Adipocyte (in vitro differentiated cells): ENCODE measurements around the gene PXYLP1.

Experiments used
- DNase-seq: peaks from one replicate; pipeline ENCODE4 v3.0.0-alpha.2; 2015; ENCODE audit warnings: low read depth
- H3K27me3 ChIP-seq: replicated peaks from 2 replicates; pipeline ENCODE4 v1.7.0; 2013; ENCODE audit warnings: mild to moderate bottlenecking, low read length, moderate library complexity; ENCODE audit not compliant: control insufficient read depth, insufficient read depth
- H3K36me3 ChIP-seq: 2 replicates; pipeline ENCODE4 v1.7.0; 2013; ENCODE audit warnings: low read length, mild to moderate bottlenecking, moderate library complexity; ENCODE audit not compliant: control insufficient read depth, insufficient read depth, severe bottlenecking
- H3K4me1 ChIP-seq: 2 replicates; pipeline ENCODE4 v1.7.0; 2013; ENCODE audit warnings: mild to moderate bottlenecking, low read length, moderate library complexity; ENCODE audit not compliant: control insufficient read depth, insufficient read depth
- H3K4me3 ChIP-seq: 2 replicates; pipeline ENCODE4 v1.7.0; 2013; ENCODE audit warnings: mild to moderate bottlenecking, low read length, moderate library complexity
- H3K9ac ChIP-seq: 2 replicates; pipeline ENCODE4 v1.7.0; 2013; ENCODE audit warnings: mild to moderate bottlenecking, low read length, moderate library complexity
- H3K9me3 ChIP-seq: 2 replicates; pipeline ENCODE4 v1.7.0; 2013; ENCODE audit warnings: mild to moderate bottlenecking, low read length, moderate library complexity; ENCODE audit not compliant: control insufficient read depth

PXYLP1 gene

GRCh38 chr3:141266186-141266585 is 34.6 kb downstream of the PXYLP1 start:
- DNase-seq: no peak
- no peaks in the 10 kb centered on the region for H3K36me3 ChIP-seq

GRCh38 chr3:141266797-141267555 is 35.4 kb downstream of the PXYLP1 start:
- DNase-seq: no peak

More at GRCh38 chr3:141266186-141266585, 34.6 kb downstream of the PXYLP1 start:
- Histone ChIP-seq H3K27me3 (no peaks in the 10 kb centered on the region), H3K9ac (no peak overlapping the region), H3K4me1 (no peaks in the 10 kb centered on the region), H3K9me3 (no peaks in the 10 kb centered on the region), H3K4me3 (no peak overlapping the region)

DNA sequence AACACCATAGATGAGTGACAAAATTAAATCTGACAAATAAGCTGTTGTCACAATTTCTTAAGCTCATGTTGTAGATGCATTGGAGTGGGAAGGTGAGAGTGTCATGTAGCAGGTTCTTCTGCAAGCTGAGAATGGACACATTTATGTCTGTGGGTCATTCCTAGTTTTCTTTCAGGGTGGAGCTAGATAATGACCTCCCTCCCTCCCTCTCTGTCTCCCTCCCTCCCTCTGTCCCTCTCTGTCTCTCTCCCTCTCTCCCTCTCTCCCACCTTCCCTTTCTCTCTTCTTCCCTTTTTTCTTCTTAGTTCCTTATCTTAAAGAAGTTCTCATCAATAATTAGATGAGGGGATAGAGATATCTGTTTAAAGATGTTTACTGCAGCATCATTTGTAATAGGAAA is 36.0 kb downstream of the PXYLP1 start:
- Histone ChIP-seq H3K9ac (no peak overlapping the region), H3K9me3 (no peaks in the 10 kb centered on the region), H3K4me1 (no peaks in the 10 kb centered on the region), H3K27me3 (no peaks in the 10 kb centered on the region), H3K36me3 (no peaks in the 10 kb centered on the region), H3K4me3 (no peak overlapping the region)
- no peak for DNase-seq

More at GRCh38 chr3:141266797-141267555, 35.4 kb downstream of the PXYLP1 start:
- Histone ChIP-seq H3K27me3 (no peaks in the 10 kb centered on the region), H3K36me3 (no peaks in the 10 kb centered on the region), H3K4me3 (no peak overlapping the region), H3K9me3 (no peaks in the 10 kb centered on the region), H3K4me1 (no peaks in the 10 kb centered on the region), H3K9ac (no peak overlapping the region)

DNA sequence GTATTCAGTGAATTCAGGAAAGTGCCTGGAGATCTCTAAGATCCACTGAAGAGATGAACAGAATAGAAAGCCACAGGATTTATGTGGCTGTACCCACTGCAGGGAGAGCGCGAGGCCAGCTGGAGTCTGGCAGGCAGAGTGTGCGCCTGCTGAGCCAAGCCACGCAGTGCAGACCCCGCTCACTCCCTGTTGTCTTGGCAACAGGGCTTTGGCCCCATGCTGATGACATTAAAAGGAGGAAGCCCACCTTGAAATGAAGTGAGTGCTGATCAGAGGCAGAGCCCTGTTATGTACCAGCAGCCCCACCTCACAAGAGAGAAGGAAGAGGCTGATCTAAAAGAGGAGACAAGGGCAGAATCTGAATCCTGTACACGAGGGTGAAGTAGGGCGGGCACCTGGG is 36.7 kb downstream of the PXYLP1 start:
- H3K9ac ChIP-seq: no peak overlapping the region
- no peak for DNase-seq
- H3K4me1 ChIP-seq: no peaks in the 10 kb centered on the region
- H3K27me3 ChIP-seq: no peaks in the 10 kb centered on the region
- H3K9me3 ChIP-seq: no peaks in the 10 kb centered on the region
- no peak overlapping the region for H3K4me3 ChIP-seq
- no peaks in the 10 kb centered on the region for H3K36me3 ChIP-seq

DNA sequence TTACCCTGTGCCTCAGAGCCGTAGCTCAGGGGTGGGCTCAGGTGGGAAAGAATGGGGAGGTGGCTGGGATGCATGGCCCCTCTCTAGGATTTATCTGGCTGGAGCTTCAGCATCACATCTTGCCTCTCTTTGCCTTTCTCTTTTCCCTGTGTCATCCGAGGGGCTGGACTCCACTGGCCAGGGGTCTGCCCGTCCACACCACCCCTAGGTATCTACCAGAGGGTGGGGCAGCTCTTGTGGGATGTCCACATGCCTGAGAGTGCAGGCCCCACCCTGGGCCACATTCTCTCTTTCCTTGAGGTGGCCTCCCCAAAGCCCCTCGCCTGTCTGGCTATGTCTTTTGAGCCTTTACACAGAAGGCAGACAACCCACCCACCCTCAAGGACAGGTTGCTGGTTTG is 37.2 kb downstream of the PXYLP1 start:
- H3K36me3 ChIP-seq: no peaks in the 10 kb centered on the region
- no peaks in the 10 kb centered on the region for H3K27me3 ChIP-seq
- no peak for DNase-seq
- H3K4me1 ChIP-seq: no peaks in the 10 kb centered on the region
- no peak overlapping the region for H3K9ac ChIP-seq
- H3K9me3 ChIP-seq: no peaks in the 10 kb centered on the region
- H3K4me3 ChIP-seq: no peak overlapping the region

- no peaks in the 10 kb centered on the region for H3K36me3 ChIP-seq
- H3K4me3 ChIP-seq: no peak overlapping the region
- no peaks in the 10 kb centered on the region for H3K27me3 ChIP-seq
- DNase-seq: no peak
- H3K9me3 ChIP-seq: no peaks in the 10 kb centered on the region
- no peak overlapping the region for H3K9ac ChIP-seq
- peaks cover under 1% of the 10 kb centered on the region for H3K4me1 ChIP-seq
These were observed 38.3 kb downstream of the PXYLP1 start for GRCh38 chr3:141269961-141270360.

DNA sequence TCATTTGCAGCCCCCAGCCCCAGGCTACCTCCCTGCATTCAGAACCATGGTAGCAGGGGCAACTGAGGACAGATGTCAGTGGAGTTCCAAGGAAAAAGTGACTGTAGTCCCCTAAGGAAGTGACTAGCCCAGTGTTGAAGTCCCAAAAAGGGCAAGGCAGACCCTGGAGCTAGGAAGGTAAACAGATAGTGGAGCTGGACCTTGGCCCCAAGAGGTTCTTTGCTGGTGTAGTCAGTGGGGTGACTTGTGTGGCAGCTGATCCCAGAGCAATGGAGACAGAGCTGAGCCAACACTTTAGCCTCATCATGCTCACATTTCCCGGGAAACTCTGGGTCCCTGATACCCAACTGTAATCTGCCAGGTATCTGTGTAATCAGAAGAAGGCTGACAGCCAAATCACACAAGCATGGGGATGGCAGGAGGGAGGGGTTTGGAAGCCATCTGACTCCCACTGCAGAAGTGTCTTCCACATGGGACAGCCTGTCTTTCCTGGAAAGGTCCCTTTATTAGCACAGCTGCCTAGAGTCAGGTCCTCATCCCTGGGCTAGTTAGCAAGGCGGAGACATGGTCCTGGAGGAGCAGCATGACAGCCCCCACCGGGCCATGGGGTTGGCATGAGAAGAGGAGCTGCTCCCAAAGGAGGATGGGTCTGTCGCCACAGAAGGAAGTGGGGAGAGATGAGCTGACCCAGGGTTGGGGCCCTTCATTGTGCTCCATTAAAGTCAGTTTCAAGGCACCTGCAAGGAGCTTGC is 39.8 kb downstream of the PXYLP1 start:
- Histone ChIP-seq H3K9ac (no peak overlapping the region), H3K36me3 (no peaks in the 10 kb centered on the region), H3K4me3 (no peak overlapping the region), H3K4me1 (peaks cover 8% of the 10 kb centered on the region), H3K27me3 (no peaks in the 10 kb centered on the region), H3K9me3 (no peaks in the 10 kb centered on the region)
- no peak for DNase-seq

- peaks cover 8% of the 10 kb centered on the region for H3K4me1 ChIP-seq
- H3K4me3 ChIP-seq: no peak overlapping the region
- H3K27me3 ChIP-seq: no peaks in the 10 kb centered on the region
- no peak overlapping the region for H3K9ac ChIP-seq
- H3K9me3 ChIP-seq: no peaks in the 10 kb centered on the region
- no peak for DNase-seq
- no peaks in the 10 kb centered on the region for H3K36me3 ChIP-seq
These were observed 41.5 kb downstream of the PXYLP1 start for GRCh38 chr3:141272906-141273662.

GRCh38 chr3:141273700-141274410 is 42.2 kb downstream of the PXYLP1 start:
- H3K27me3 ChIP-seq: no peaks in the 10 kb centered on the region
- H3K4me3 ChIP-seq: no peak overlapping the region
- DNase-seq: no peak
- peaks cover 11% of the 10 kb centered on the region for H3K4me1 ChIP-seq
- no peaks in the 10 kb centered on the region for H3K9me3 ChIP-seq
- no peaks in the 10 kb centered on the region for H3K36me3 ChIP-seq
- no peak overlapping the region for H3K9ac ChIP-seq

DNA sequence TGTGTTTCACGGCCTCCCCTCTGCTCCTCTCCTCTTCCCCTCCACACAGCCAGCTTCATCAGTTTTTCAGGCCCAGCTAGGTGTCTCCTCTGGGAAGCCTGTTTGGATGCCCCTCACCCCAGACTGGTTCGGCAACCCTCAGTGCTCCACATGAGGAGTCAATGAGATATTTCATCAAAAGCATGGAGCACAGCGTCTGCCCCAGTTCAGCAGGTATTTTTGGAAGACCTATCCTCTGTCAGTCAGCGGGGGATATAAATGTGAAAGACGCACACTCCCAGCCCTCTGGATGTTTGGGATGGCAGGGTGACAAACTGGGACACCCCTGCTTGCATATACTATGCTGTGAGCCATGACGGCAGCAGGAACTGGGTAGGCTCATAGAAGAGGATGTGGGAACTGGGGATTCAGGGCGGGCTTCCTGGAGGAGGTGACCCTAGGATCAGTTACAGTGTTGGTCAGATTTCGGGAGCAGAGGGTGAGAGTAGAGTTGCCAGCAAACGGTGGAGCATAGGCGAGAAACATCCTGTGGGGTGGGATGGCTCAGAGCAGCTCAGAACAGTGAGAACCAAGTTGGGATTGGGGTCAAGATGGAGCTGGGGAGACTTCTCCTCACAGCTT is 42.9 kb downstream of the PXYLP1 start:
- peaks cover 16% of the 10 kb centered on the region for H3K4me1 ChIP-seq
- H3K9me3 ChIP-seq: no peaks in the 10 kb centered on the region
- no peak for DNase-seq
- H3K9ac ChIP-seq: no peak overlapping the region
- no peak overlapping the region for H3K4me3 ChIP-seq
- no peaks in the 10 kb centered on the region for H3K27me3 ChIP-seq
- H3K36me3 ChIP-seq: no peaks in the 10 kb centered on the region
